ENCODE measurements around the gene RASA3. TPM values are rescaled to one million over a fixed set of nuclear protein-coding genes. Genes with fewer than 3 reads are reported as not detected.

Gene RASA3
- polyA plus RNA-seq, 1 donor from 2014 or later: 8.5 TPM

GRCh38 chr13:114038211-114038613 is 94.2 kb downstream of the RASA3 start:
- Histone ChIP-seq H3K79me2 (replicated peaks; ENCODE audit: insufficient read depth, low read length) (no peaks in the 10 kb centered on the region), H3K9me2 (ENCODE audit: insufficient read depth, low read length) (no peaks in the 10 kb centered on the region), H3F3A (ENCODE audit: insufficient read depth, low read length, poor library complexity, severe bottlenecking) (no peaks in the 10 kb centered on the region), H3K27ac (ENCODE audit: low read length) (no peak overlapping the region), H3K9me3 (ENCODE audit: low read length) (peaks cover 8% of the 10 kb centered on the region), H3K36me3 (ENCODE audit: insufficient read depth, low read length) (no peaks in the 10 kb centered on the region), H3K4me3 (ENCODE audit: low read length) (no peak overlapping the region), H4K20me1 (ENCODE audit: insufficient read depth) (no peaks in the 10 kb centered on the region), H3K4me2 (ENCODE audit: low read length) (no peak overlapping the region), H3K9ac (ENCODE audit: low read length) (no peak overlapping the region), H3K27me3 (ENCODE audit: insufficient read depth, low read depth, low read length) (no peaks in the 10 kb centered on the region), H2AFZ (ENCODE audit: low read depth, low read length) (no peak overlapping the region)
- TF ChIP-seq POLR2AphosphoS5 (IDR thresholded peaks at IDR 0.05): no peak
- TF ChIP-seq RAD21 (conservative IDR thresholded peaks at IDR 0.05): no peak
- no peak for TF ChIP-seq MXI1 (conservative IDR thresholded peaks at IDR 0.05; ENCODE audit: poor library complexity, severe bottlenecking)
- no peak for TF ChIP-seq SMC3 (conservative IDR thresholded peaks at IDR 0.05; ENCODE audit: poor library complexity)
- no peak for TF ChIP-seq REST (IDR thresholded peaks at IDR 0.05; ENCODE audit: borderline replicate concordance)
- TF ChIP-seq CTCF (IDR thresholded peaks at IDR 0.05; ENCODE audit: poor library complexity, severe bottlenecking): no peak
- no peak for TF ChIP-seq EZH2 (IDR thresholded peaks at IDR 0.05; ENCODE audit: borderline replicate concordance, insufficient read depth, low read length, poor library complexity, severe bottlenecking)
- TF ChIP-seq EP300 (conservative IDR thresholded peaks at IDR 0.05; ENCODE audit: poor library complexity, severe bottlenecking): no peak
- no peak for TF ChIP-seq TAF1 (IDR thresholded peaks at IDR 0.05; ENCODE audit: low read depth)

GRCh38 chr13:114037674-114038073 is 94.7 kb downstream of the RASA3 start:
- Histone ChIP-seq H3K4me3 (ENCODE audit: low read length) (no peak overlapping the region), H3K79me2 (replicated peaks; ENCODE audit: insufficient read depth, low read length) (no peaks in the 10 kb centered on the region), H3K9me2 (ENCODE audit: insufficient read depth, low read length) (no peaks in the 10 kb centered on the region), H3K36me3 (ENCODE audit: insufficient read depth, low read length) (no peaks in the 10 kb centered on the region), H3F3A (ENCODE audit: insufficient read depth, low read length, poor library complexity, severe bottlenecking) (no peaks in the 10 kb centered on the region), H3K9ac (ENCODE audit: low read length) (no peak overlapping the region), H3K4me2 (ENCODE audit: low read length) (no peak overlapping the region), H2AFZ (ENCODE audit: low read depth, low read length) (no peak overlapping the region), H3K9me3 (ENCODE audit: low read length) (peaks cover 8% of the 10 kb centered on the region), H3K27me3 (ENCODE audit: insufficient read depth, low read depth, low read length) (no peaks in the 10 kb centered on the region), H4K20me1 (ENCODE audit: insufficient read depth) (no peaks in the 10 kb centered on the region), H3K27ac (ENCODE audit: low read length) (no peak overlapping the region)
- TF ChIP-seq EZH2 (IDR thresholded peaks at IDR 0.05; ENCODE audit: borderline replicate concordance, insufficient read depth, low read length, poor library complexity, severe bottlenecking): no peak
- TF ChIP-seq CTCF (IDR thresholded peaks at IDR 0.05; ENCODE audit: poor library complexity, severe bottlenecking): no peak
- no peak for TF ChIP-seq REST (IDR thresholded peaks at IDR 0.05; ENCODE audit: borderline replicate concordance)
- TF ChIP-seq POLR2AphosphoS5 (IDR thresholded peaks at IDR 0.05): no peak
- no peak for TF ChIP-seq TAF1 (IDR thresholded peaks at IDR 0.05; ENCODE audit: low read depth)
- no peak for TF ChIP-seq MXI1 (conservative IDR thresholded peaks at IDR 0.05; ENCODE audit: poor library complexity, severe bottlenecking)
- TF ChIP-seq SMC3 (conservative IDR thresholded peaks at IDR 0.05; ENCODE audit: poor library complexity): no peak
- TF ChIP-seq RAD21 (conservative IDR thresholded peaks at IDR 0.05): no peak
- TF ChIP-seq EP300 (conservative IDR thresholded peaks at IDR 0.05; ENCODE audit: poor library complexity, severe bottlenecking): no peak
